Thyroid gland (tissue), 4 donors: ENCODE measurements around the gene FANCL.

Experiments used
- CTCF ChIP-seq, 6 experiments: fragments of 200-600 bp in 3 of 6; fragments of 450-650 bp in 3 of 6; sonication (generic) in 3 of 6; IDR thresholded peaks; one replicate each; pipeline ENCODE4 v1.5.1; 2016 to 2019; ENCODE audit warnings: antibody characterized with exemption in 6 of 6, mild to moderate bottlenecking in 2 of 6, inconsistent platforms in 1 of 6, moderate library complexity in 1 of 6
- POLR2A ChIP-seq, 2 donors: fragments of 450-650 bp; IDR thresholded peaks; one replicate each; pipeline ENCODE4 v1.6.1; 2017; ENCODE audit warnings: antibody characterized with exemption in 2 of 2, mild to moderate bottlenecking in 2 of 2, moderate library complexity in 1 of 2

- TF ChIP-seq CTCF (IDR thresholded peaks at IDR 0.05) (no peak), POLR2A (IDR thresholded peaks at IDR 0.05) (no peak)
Measured at GRCh38 chr2:58127111-58127510, 114.0 kb downstream of the FANCL start.
